HepG2 (cell line): ENCODE data around the gene REM2. TPM values are rescaled to one million over a fixed set of nuclear protein-coding genes. Genes with fewer than 3 reads are reported as not detected.

ENCODE experiments used
- ATF6 ChIP-seq: sonication (generic); formaldehyde crosslinking; conservative IDR thresholded peaks from 2 replicates; pipeline ENCODE4 v1.4.0; 2020; ENCODE audit warnings: missing genetic modification reagents
- CC2D1A ChIP-seq: sonication (generic); formaldehyde crosslinking; IDR thresholded peaks from 2 replicates; pipeline ENCODE4 v1.8.1; 2023; ENCODE audit warnings: mild to moderate bottlenecking, missing genetic modification reagents
- FOXP1 ChIP-seq, 2 experiments: fragments of 450-650 bp in 1 of 2; IDR thresholded peaks; 2 replicates each; pipeline ENCODE4 v1.6.1; 2017 to 2018; ENCODE audit warnings: antibody characterized with exemption in 1 of 2
- GATAD2A ChIP-seq: IDR thresholded peaks from 2 replicates; pipeline ENCODE4 v1.6.1; 2016
- HMG20A ChIP-seq: IDR thresholded peaks from 2 replicates; pipeline ENCODE4 v1.6.1; 2016; ENCODE audit warnings: borderline replicate concordance
- HNRNPUL1 ChIP-seq: fragments of 200-400 bp; formaldehyde crosslinking; IDR thresholded peaks from 2 replicates; pipeline ENCODE4 v1.6.1; 2017; ENCODE audit warnings: low read depth, mild to moderate bottlenecking, low read length, moderate library complexity
- MATR3 ChIP-seq: sonication (generic); formaldehyde crosslinking; IDR thresholded peaks from 2 replicates; pipeline ENCODE4 v1.4.0; 2020; ENCODE audit warnings: missing genetic modification reagents
- NCOA1 ChIP-seq: sonication (generic); formaldehyde crosslinking; IDR thresholded peaks from 2 replicates; pipeline ENCODE4 v1.9.0; 2021; ENCODE audit warnings: missing genetic modification reagents
- NFYB ChIP-seq: sonication (generic); formaldehyde crosslinking; IDR thresholded peaks from 2 replicates; pipeline ENCODE4 v1.4.0; 2020; ENCODE audit warnings: missing genetic modification reagents
- PLRG1 ChIP-seq: fragments of 450-650 bp; conservative IDR thresholded peaks from 2 replicates; pipeline ENCODE4 v1.6.1; 2016
- RELA ChIP-seq: sonication (generic); formaldehyde crosslinking; IDR thresholded peaks from 2 replicates; pipeline ENCODE4 v1.4.0; 2020; ENCODE audit warnings: missing genetic modification reagents
- STAT6 ChIP-seq: sonication (generic); formaldehyde crosslinking; IDR thresholded peaks from 2 replicates; pipeline ENCODE4 v1.4.0; 2020; ENCODE audit warnings: missing genetic modification reagents, mild to moderate bottlenecking, borderline replicate concordance
- SYNCRIP ChIP-seq: fragments of 200-400 bp; formaldehyde crosslinking; IDR thresholded peaks from 2 replicates; pipeline ENCODE4 v1.6.1; 2018; ENCODE audit warnings: mild to moderate bottlenecking, low read depth, low read length; ENCODE audit not compliant: insufficient read depth
- THAP7 ChIP-seq: sonication (generic); formaldehyde crosslinking; IDR thresholded peaks from 2 replicates; pipeline ENCODE4 v1.8.1; 2023; ENCODE audit warnings: mild to moderate bottlenecking, missing genetic modification reagents
- ZC3H4 ChIP-seq: sonication (generic); formaldehyde crosslinking; IDR thresholded peaks from 2 replicates; pipeline ENCODE4 v1.4.0; 2020; ENCODE audit warnings: missing genetic modification reagents, borderline replicate concordance
- ZNF230 ChIP-seq: sonication (generic); formaldehyde crosslinking; IDR thresholded peaks from 2 replicates; pipeline ENCODE4 v1.4.0; 2020; ENCODE audit warnings: mild to moderate bottlenecking, missing genetic modification reagents
- ZNF281 ChIP-seq: sonication (generic); formaldehyde crosslinking; IDR thresholded peaks from 2 replicates; pipeline ENCODE4 v1.4.0; 2020; ENCODE audit warnings: missing genetic modification reagents, borderline replicate concordance
- ZNF3 ChIP-seq: IDR thresholded peaks from 2 replicates; pipeline ENCODE4 v1.7.0; 2017; ENCODE audit warnings: inconsistent platforms
- ZNF614 ChIP-seq: IDR thresholded peaks from 2 replicates; pipeline ENCODE4 v1.6.1; 2018; ENCODE audit warnings: missing biosample characterization, missing genetic modification reagents, inconsistent platforms, borderline replicate concordance
- ZSCAN20 ChIP-seq: sonication (generic); formaldehyde crosslinking; IDR thresholded peaks from 2 replicates; pipeline ENCODE4 v1.4.0; 2020; ENCODE audit warnings: missing genetic modification reagents, mild to moderate bottlenecking, borderline replicate concordance
- polyA plus RNA-seq, 8 experiments: library from polyadenylated mRNA; depleted of rRNA in 3 of 8; stranded (reverse) in 7 of 8; unstranded in 1 of 8; fragments of >200 nt; fragmentation: Illumina TruSeq in 4 of 8; extraction: Trizol in 4 of 8; gene quantifications; 2 replicates each; pipeline versions ENCODE4 v1.2.1 to v1.2.3, GENCODE V29; 2011 to 2016; ENCODE audit warnings: low read depth in 4 of 8, missing spikeins in 1 of 8, mixed read lengths in 1 of 8; ENCODE audit not compliant: insufficient read depth in 1 of 8
- total RNA-seq, 5 experiments: library from RNA; depleted of rRNA; stranded (reverse); fragments of >200 nt; fragmentation: Illumina TruSeq; extraction: Trizol; gene quantifications; 2 replicates each; pipeline ENCODE4 v1.2.3, GENCODE V29; 2016; ENCODE audit warnings: low read depth in 1 of 5

Gene REM2
- total and polyA plus RNA-seq, 2 of the 13 experiments (the other 11 are each of a cell fraction or from before 2014, with no cell fraction given), result 0.20 TPM; not detected in 1

GRCh38 chr14:22915886-22916521, 33.0 kb downstream of the REM2 start (continued):
- TF ChIP-seq ATF6 (CRISPR knock-in tag) (no peak), FOXP1 (IDR thresholded peaks at IDR 0.05) (0 out of 2 replicates have a peak, but pooled peaks have one; percentile 8), FOXP1 (CRISPR knock-in tag; IDR thresholded peaks at IDR 0.05) (0 out of 2 replicates have a peak, but pooled peaks have one; percentile 8), ZNF230 (CRISPR knock-in tag) (no peak), ZNF3 (CRISPR knock-in tag) (peak; percentile 60; the same call in 1 of the 2 replicates), CC2D1A (CRISPR knock-in tag) (0 out of 2 replicates have a peak, but pooled peaks have one; percentile 20), GATAD2A (peak; percentile 74; the same call in 1 of the 2 replicates), SYNCRIP (no peak), ZSCAN20 (CRISPR knock-in tag) (no peak), HNRNPUL1 (no peak), THAP7 (no peak), ZNF281 (CRISPR knock-in tag) (no peak), NCOA1 (CRISPR knock-in tag) (0 out of 2 replicates have a peak, but pooled peaks have one; percentile 69), ZC3H4 (CRISPR knock-in tag) (no peak), NFYB (CRISPR knock-in tag) (no peak), PLRG1 (no peak), ZNF614 (CRISPR knock-in tag) (0 out of 2 replicates have a peak, but pooled peaks have one; percentile 17), STAT6 (CRISPR knock-in tag) (no peak), RELA (CRISPR knock-in tag) (no peak), MATR3 (CRISPR knock-in tag) (no peak), HMG20A (no peak)
